H9 (cell line): ENCODE results near the gene TRPV6. TPM values are rescaled to one million over a fixed set of nuclear protein-coding genes. Genes with fewer than 3 reads are reported as not detected.

Source experiments
- DNase-seq: peaks from one replicate; pipeline ENCODE4 v3.0.0-alpha.2; 2017
- H2AFZ ChIP-seq: one replicate; pipeline ENCODE4 v1.6.1; 2013; ENCODE audit warnings: mild to moderate bottlenecking, low read length, control low read depth, moderate library complexity
- H2AK5ac ChIP-seq: 2 replicates; pipeline ENCODE4 v1.6.1; 2013; ENCODE audit warnings: low read length, control low read depth, mixed read lengths; ENCODE audit not compliant: insufficient read length
- H2BK120ac ChIP-seq: one replicate; pipeline ENCODE4 v1.6.1; 2013; ENCODE audit warnings: low read depth, mild to moderate bottlenecking, low read length, control low read depth, inconsistent platforms; ENCODE audit not compliant: poor library complexity, severe bottlenecking
- H2BK12ac ChIP-seq: 2 replicates; pipeline ENCODE4 v1.6.1; 2013; ENCODE audit warnings: low read length, control low read depth, mixed read lengths, low read depth; ENCODE audit not compliant: insufficient read length
- H2BK15ac ChIP-seq: 2 replicates; pipeline ENCODE4 v1.6.1; 2013; ENCODE audit warnings: low read depth, low read length, control low read depth
- H2BK20ac ChIP-seq: one replicate; pipeline ENCODE4 v1.6.1; 2013; ENCODE audit warnings: low read depth, mild to moderate bottlenecking, low read length, control low read depth, inconsistent platforms; ENCODE audit not compliant: poor library complexity, severe bottlenecking
- H2BK5ac ChIP-seq: 2 replicates; pipeline ENCODE4 v1.6.1; 2013; ENCODE audit warnings: low read length, control low read depth, mixed read lengths; ENCODE audit not compliant: insufficient read length
- H3K14ac ChIP-seq: 2 replicates; pipeline ENCODE4 v1.6.1; 2013; ENCODE audit warnings: low read length, control low read depth; ENCODE audit not compliant: insufficient read depth
- H3K18ac ChIP-seq: 2 replicates; pipeline ENCODE4 v1.6.1; 2013; ENCODE audit warnings: low read depth, mild to moderate bottlenecking, mixed read lengths, low read length, control low read depth; ENCODE audit not compliant: insufficient read length
- H3K23ac ChIP-seq: 2 replicates; pipeline ENCODE4 v1.6.1; 2013; ENCODE audit warnings: low read length, control low read depth, mixed read lengths, low read depth; ENCODE audit not compliant: insufficient read length
- H3K23me2 ChIP-seq: 2 replicates; pipeline ENCODE4 v1.6.1; 2013; ENCODE audit warnings: low read depth, mild to moderate bottlenecking, mixed read lengths, low read length, control low read depth; ENCODE audit not compliant: insufficient read length, poor library complexity, severe bottlenecking
- H3K27ac ChIP-seq: 2 replicates; pipeline ENCODE4 v1.5.1; 2013; ENCODE audit warnings: low read length, control low read depth, mixed read lengths, low read depth; ENCODE audit not compliant: insufficient read length
- H3K27me3 ChIP-seq: 2 replicates; pipeline ENCODE4 v1.6.1; 2013; ENCODE audit warnings: low read length, control low read depth, inconsistent platforms; ENCODE audit not compliant: insufficient read depth
- H3K4ac ChIP-seq: 2 replicates; pipeline ENCODE4 v1.6.1; 2013; ENCODE audit warnings: low read depth, mild to moderate bottlenecking, control low read depth, inconsistent platforms, low read length, moderate library complexity
- H3K4me1 ChIP-seq: 2 replicates; pipeline ENCODE4 v1.6.1; 2013; ENCODE audit warnings: low read length, control low read depth, inconsistent platforms; ENCODE audit not compliant: insufficient read depth
- H3K4me2 ChIP-seq: 2 replicates; pipeline ENCODE4 v1.6.1; 2013; ENCODE audit warnings: low read length, control low read depth, mixed read lengths; ENCODE audit not compliant: insufficient read length, insufficient read depth
- H3K56ac ChIP-seq: 2 replicates; pipeline ENCODE4 v1.6.1; 2013; ENCODE audit warnings: low read depth, mild to moderate bottlenecking, mixed read lengths, low read length, control low read depth; ENCODE audit not compliant: insufficient read length
- H3K79me1 ChIP-seq: 2 replicates; pipeline ENCODE4 v1.6.1; 2013; ENCODE audit warnings: low read depth, mild to moderate bottlenecking, moderate library complexity, low read length, control low read depth, inconsistent platforms; ENCODE audit not compliant: insufficient read depth, poor library complexity, severe bottlenecking
- H3K79me2 ChIP-seq: 2 replicates; pipeline ENCODE4 v1.6.1; 2013; ENCODE audit warnings: low read length, control low read depth, inconsistent platforms; ENCODE audit not compliant: insufficient read depth
- H3K9ac ChIP-seq: 2 replicates; pipeline ENCODE4 v1.6.1; 2013; ENCODE audit warnings: low read length, control low read depth, mixed read lengths; ENCODE audit not compliant: insufficient read length; ENCODE audit errors: extremely low read depth
- H3K9me3 ChIP-seq: one replicate; pipeline ENCODE4 v1.6.1; 2013; ENCODE audit warnings: low read depth, low read length, inconsistent platforms; ENCODE audit not compliant: control insufficient read depth
- H3T11ph ChIP-seq: one replicate; pipeline ENCODE4 v1.6.1; 2013; ENCODE audit warnings: mild to moderate bottlenecking, low read length, control low read depth, inconsistent platforms
- H4K20me1 ChIP-seq: one replicate; pipeline ENCODE4 v1.6.1; 2013; ENCODE audit not compliant: control insufficient read depth, insufficient read length, insufficient read depth
- H4K5ac ChIP-seq: 2 replicates; pipeline ENCODE4 v1.6.1; 2013; ENCODE audit warnings: low read depth, mild to moderate bottlenecking, mixed read lengths, low read length, control low read depth; ENCODE audit not compliant: insufficient read length
- H4K8ac ChIP-seq: replicated peaks from 2 replicates; pipeline ENCODE4 v1.6.1; 2013; ENCODE audit warnings: low read length, control low read depth, mixed read lengths, low read depth; ENCODE audit not compliant: insufficient read length
- H4K91ac ChIP-seq: 2 replicates; pipeline ENCODE4 v1.6.1; 2013; ENCODE audit warnings: low read depth, mild to moderate bottlenecking, moderate library complexity, mixed read lengths, low read length, control low read depth; ENCODE audit not compliant: insufficient read length
- H3K27ac Mint-ChIP-seq, 3 experiments: 2 replicates in 2 of 3; 3 replicates in 1 of 3; pipeline ENCODE4 v1.8.0; 2020 to 2021; ENCODE audit warnings: mixed read lengths in 3 of 3, mild to moderate bottlenecking in 1 of 3, moderate library complexity in 1 of 3
- H3K27me3 Mint-ChIP-seq: 2 replicates; pipeline ENCODE4 v1.8.0; 2021; ENCODE audit warnings: low read depth, mild to moderate bottlenecking, moderate library complexity, mixed read lengths
- H3K36me3 Mint-ChIP-seq, 3 experiments: 2 replicates in 2 of 3; 3 replicates in 1 of 3; pipeline ENCODE4 v1.8.0; 2020 to 2021; ENCODE audit warnings: low read depth in 3 of 3, mixed read lengths in 3 of 3; ENCODE audit not compliant: insufficient read depth in 1 of 3
- H3K4me1 Mint-ChIP-seq, 2 experiments: 2 replicates each; pipeline ENCODE4 v1.8.0; 2020; ENCODE audit warnings: mixed read lengths in 2 of 2
- H3K4me3 Mint-ChIP-seq, 2 experiments: 2 replicates in 1 of 2; 3 replicates in 1 of 2; pipeline ENCODE4 v1.8.0; 2020 to 2021; ENCODE audit warnings: mild to moderate bottlenecking in 2 of 2, mixed read lengths in 2 of 2, moderate library complexity in 1 of 2
- H3K9me3 Mint-ChIP-seq, 2 experiments: 2 replicates in 1 of 2; 3 replicates in 1 of 2; pipeline ENCODE4 v1.8.0; 2020; ENCODE audit warnings: mild to moderate bottlenecking in 2 of 2, mixed read lengths in 2 of 2, moderate library complexity in 1 of 2
- WGBS: extraction: QIAGEN DNeasy Blood & Tissue Kit; methylation state at CpG from one replicate; pipeline ENCODE4 v1.1.7; 2013; ENCODE audit warnings: missing lambda C conversion rate, low lambda C conversion rate, mixed read lengths; ENCODE audit not compliant: insufficient read length; ENCODE audit errors: extremely low coverage; 5-methylcytosine and 5-hydroxymethylcytosine counted together
- total RNA-seq: library from RNA; stranded (reverse); gene quantifications from 2 replicates; pipeline ENCODE4 v1.2.1, GENCODE V29; 2021
- TF ChIP-seq, protein P1 (sequence below): fragments of 200-600 bp; sonication (generic); conservative IDR thresholded peaks from 3 replicates; pipeline ENCODE4 v1.8.0; 2021; ENCODE audit warnings: antibody characterized with exemption, mild to moderate bottlenecking

Gene TRPV6
- total RNA-seq, 1 experiment from 2014 or later = 0.61 TPM

DNA sequence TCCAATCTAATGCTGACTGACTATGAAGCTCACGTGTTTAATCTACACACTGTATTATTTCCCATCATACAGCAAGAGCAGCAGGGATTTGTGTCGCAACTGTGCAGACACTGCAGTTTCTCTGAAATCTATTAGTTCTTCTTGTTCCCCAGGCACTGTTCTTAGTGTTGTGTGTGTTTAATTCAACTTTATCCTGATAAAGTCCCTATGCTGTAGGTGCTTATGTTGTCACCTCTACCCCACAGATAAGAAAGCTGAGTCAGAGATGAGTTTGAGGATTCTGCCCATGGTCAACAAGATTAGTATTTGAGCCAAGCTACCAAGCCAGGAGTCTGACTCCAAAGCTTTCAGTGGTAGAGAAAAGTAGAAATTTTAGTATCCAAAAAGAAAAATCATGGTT, 53.1 kb downstream of the TRPV6 start:
- H3K9ac ChIP-seq = no peak overlapping the region
- H3K27ac Mint-ChIP-seq = no peak overlapping the region
- no peaks in the 10 kb centered on the region for H3K79me2 ChIP-seq
- H3K36me3 Mint-ChIP-seq = no peaks in the 10 kb centered on the region
- no peak overlapping the region for H2BK12ac ChIP-seq
- no peaks in the 10 kb centered on the region for H3K79me1 ChIP-seq
- H3K4ac ChIP-seq = no peak overlapping the region
- no peak overlapping the region for H3K27ac ChIP-seq
- H3K18ac ChIP-seq = no peak overlapping the region
- H2AK5ac ChIP-seq = no peak overlapping the region
- H3K9me3 Mint-ChIP-seq = no peaks in the 10 kb centered on the region
- no peak overlapping the region for H4K5ac ChIP-seq
- H4K20me1 ChIP-seq = no peaks in the 10 kb centered on the region
- no peak overlapping the region for H3K14ac ChIP-seq
- no peak overlapping the region for H3K23ac ChIP-seq
- no peaks in the 10 kb centered on the region for H3K4me1 ChIP-seq
- H3K9me3 ChIP-seq = no peaks in the 10 kb centered on the region
- TF ChIP-seq, protein P1, sequence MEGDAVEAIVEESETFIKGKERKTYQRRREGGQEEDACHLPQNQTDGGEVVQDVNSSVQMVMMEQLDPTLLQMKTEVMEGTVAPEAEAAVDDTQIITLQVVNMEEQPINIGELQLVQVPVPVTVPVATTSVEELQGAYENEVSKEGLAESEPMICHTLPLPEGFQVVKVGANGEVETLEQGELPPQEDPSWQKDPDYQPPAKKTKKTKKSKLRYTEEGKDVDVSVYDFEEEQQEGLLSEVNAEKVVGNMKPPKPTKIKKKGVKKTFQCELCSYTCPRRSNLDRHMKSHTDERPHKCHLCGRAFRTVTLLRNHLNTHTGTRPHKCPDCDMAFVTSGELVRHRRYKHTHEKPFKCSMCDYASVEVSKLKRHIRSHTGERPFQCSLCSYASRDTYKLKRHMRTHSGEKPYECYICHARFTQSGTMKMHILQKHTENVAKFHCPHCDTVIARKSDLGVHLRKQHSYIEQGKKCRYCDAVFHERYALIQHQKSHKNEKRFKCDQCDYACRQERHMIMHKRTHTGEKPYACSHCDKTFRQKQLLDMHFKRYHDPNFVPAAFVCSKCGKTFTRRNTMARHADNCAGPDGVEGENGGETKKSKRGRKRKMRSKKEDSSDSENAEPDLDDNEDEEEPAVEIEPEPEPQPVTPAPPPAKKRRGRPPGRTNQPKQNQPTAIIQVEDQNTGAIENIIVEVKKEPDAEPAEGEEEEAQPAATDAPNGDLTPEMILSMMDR = no peak
- H3K56ac ChIP-seq = no peak overlapping the region
- H2BK120ac ChIP-seq = no peak overlapping the region
- no peak overlapping the region for H2AFZ ChIP-seq
- H3K27me3 ChIP-seq = no peaks in the 10 kb centered on the region
- no peak overlapping the region for H3K4me2 ChIP-seq
- no peak overlapping the region for H3K4me3 Mint-ChIP-seq
- H3K23me2 ChIP-seq = no peaks in the 10 kb centered on the region
- H3K27me3 Mint-ChIP-seq = peaks cover 3% of the 10 kb centered on the region
- H2BK15ac ChIP-seq = no peak overlapping the region
- H4K8ac ChIP-seq = no peak overlapping the region
- no peak overlapping the region for H3T11ph ChIP-seq
- DNase-seq = no peak
- H3K4me1 Mint-ChIP-seq = peaks cover 0 to 3% of the 10 kb centered on the region in 2 experiments; a peak in 1 of 4 replicates
- no peak overlapping the region for H2BK20ac ChIP-seq
- no CpG with 5 or more reads among the region's 2 CpGs for WGBS
- H4K91ac ChIP-seq = no peak overlapping the region
- H2BK5ac ChIP-seq = no peak overlapping the region
